Hepatocyte (in vitro differentiated cells): Measurements from ENCODE around the gene ABCB10. TPM values are rescaled to one million over a fixed set of nuclear protein-coding genes. Genes with fewer than 3 reads are reported as not detected.

ENCODE experiments used
- DNase-seq: peaks from one replicate; pipeline ENCODE4 v3.0.0-alpha.2; 2016; ENCODE audit warnings: low spot score
- H2AFZ ChIP-seq: fragments of 200-600 bp; sonication (generic); 2 replicates; pipeline ENCODE4 v1.6.0; 2016; ENCODE audit warnings: antibody characterized with exemption, mild to moderate bottlenecking
- H3K27ac ChIP-seq: fragments of 200-600 bp; sonication (generic); 2 replicates; pipeline ENCODE4 v1.5.1; 2016; ENCODE audit warnings: mild to moderate bottlenecking
- H3K27me3 ChIP-seq: fragments of 200-600 bp; sonication (generic); 2 replicates; pipeline ENCODE4 v1.6.1; 2016
- H3K36me3 ChIP-seq: fragments of 200-600 bp; sonication (generic); replicated peaks from 2 replicates; pipeline ENCODE4 v1.5.1; 2016; ENCODE audit warnings: low read depth; ENCODE audit not compliant: insufficient read depth
- H3K4me1 ChIP-seq: fragments of 200-600 bp; sonication (generic); 2 replicates; pipeline ENCODE4 v1.5.1; 2016; ENCODE audit warnings: mild to moderate bottlenecking, moderate library complexity; ENCODE audit not compliant: insufficient read depth
- H3K4me2 ChIP-seq: fragments of 200-600 bp; sonication (generic); 2 replicates; pipeline ENCODE4 v1.6.0; 2016
- H3K4me3 ChIP-seq: fragments of 200-600 bp; sonication (generic); 2 replicates; pipeline ENCODE4 v1.5.1; 2016; ENCODE audit warnings: mild to moderate bottlenecking
- H3K79me2 ChIP-seq: fragments of 200-600 bp; sonication (generic); 2 replicates; pipeline ENCODE4 v1.6.0; 2017; ENCODE audit warnings: mild to moderate bottlenecking
- H3K9me2 ChIP-seq: fragments of 200-600 bp; sonication (generic); replicated peaks from 2 replicates; pipeline ENCODE4 v1.6.0; 2017; ENCODE audit warnings: mild to moderate bottlenecking; ENCODE audit not compliant: insufficient read depth
- H3K9me3 ChIP-seq: fragments of 200-600 bp; sonication (generic); 2 replicates; pipeline ENCODE4 v1.5.1; 2016; ENCODE audit warnings: low read depth, mild to moderate bottlenecking
- H4K20me1 ChIP-seq: fragments of 200-600 bp; sonication (generic); 2 replicates; pipeline ENCODE4 v1.6.0; 2016; ENCODE audit warnings: mild to moderate bottlenecking; ENCODE audit not compliant: insufficient read depth, poor library complexity, severe bottlenecking
- CTCF ChIP-seq: fragments of 200-600 bp; sonication (generic); IDR thresholded peaks from 2 replicates; pipeline ENCODE4 v1.5.1; 2016; ENCODE audit warnings: antibody characterized with exemption, mild to moderate bottlenecking; ENCODE audit not compliant: poor library complexity
- EZH2 ChIP-seq: fragments of 200-600 bp; sonication (generic); IDR thresholded peaks from 2 replicates; pipeline ENCODE4 v1.6.1; 2016; ENCODE audit warnings: antibody characterized with exemption, mild to moderate bottlenecking, borderline replicate concordance
- EZH2phosphoT487 ChIP-seq: fragments of 200-600 bp; sonication (generic); IDR thresholded peaks from one replicate; pipeline ENCODE4 v1.6.1; 2018; ENCODE audit warnings: antibody characterized with exemption, mild to moderate bottlenecking, low read depth, moderate library complexity; ENCODE audit not compliant: unreplicated experiment, severe bottlenecking
- WGBS: methylation state at CpG from one replicate; pipeline ENCODE4 v1.1.6; 2016; ENCODE audit warnings: low lambda C conversion rate; ENCODE audit errors: missing lambda C conversion rate; 5-methylcytosine and 5-hydroxymethylcytosine counted together
- polyA plus RNA-seq: library from polyadenylated mRNA; unstranded; fragments of >200 nt; fragmentation: Nextera tagmentation; extraction: Ambion mirVana; gene quantifications from 2 replicates; pipeline ENCODE4 v1.2.1, GENCODE V29; 2016
- small RNA-seq: library from RNA; depleted of rRNA; stranded (forward); fragments of <200 nt; gene quantifications from one replicate; pipeline ENCODE3, GENCODE V24; 2014
- total RNA-seq: library from RNA; depleted of rRNA; stranded (reverse); fragments of >200 nt; gene quantifications from 2 replicates; pipeline ENCODE4 v1.2.3, GENCODE V29; 2014

ABCB10 gene
- total and polyA plus RNA-seq, 2 experiments from 2014 or later: 23.4 to 33.3 TPM

GRCh38 chr1:229470406-229471043 lies 88.0 kb downstream of the ABCB10 start:
- no peak for TF ChIP-seq CTCF
- TF ChIP-seq EZH2: no peak
- TF ChIP-seq EZH2phosphoT487: no peak
- whole genome bisulfite sequencing: 88% methylated on average over 8 of the region's 8 CpGs
- H3K36me3 ChIP-seq: no peaks in the 10 kb centered on the region

GRCh38 chr1:229466887-229467286 lies 91.6 kb downstream of the ABCB10 start:
- Histone ChIP-seq H3K79me2 (no peaks in the 10 kb centered on the region), H2AFZ (no peak overlapping the region), H3K9me3 (no peaks in the 10 kb centered on the region), H3K4me3 (no peak overlapping the region), H3K4me2 (no peak overlapping the region), H3K36me3 (no peaks in the 10 kb centered on the region), H4K20me1 (no peaks in the 10 kb centered on the region), H3K9me2 (no peaks in the 10 kb centered on the region), H3K4me1 (no peaks in the 10 kb centered on the region), H3K27me3 (no peaks in the 10 kb centered on the region), H3K27ac (no peak overlapping the region)
- WGBS: 97% methylated on average over 1 of the region's 1 CpG
- no peak for TF ChIP-seq EZH2
- no peak for TF ChIP-seq EZH2phosphoT487
- TF ChIP-seq CTCF: no peak
- DNase-seq: no peak

More at GRCh38 chr1:229470406-229471043, 88.0 kb downstream of the ABCB10 start:
- H3K4me2 ChIP-seq: no peak overlapping the region
- H3K4me1 ChIP-seq: no peaks in the 10 kb centered on the region
- H3K79me2 ChIP-seq: no peaks in the 10 kb centered on the region
- H3K9me2 ChIP-seq: no peaks in the 10 kb centered on the region
- no peak for DNase-seq
- H3K27me3 ChIP-seq: no peaks in the 10 kb centered on the region
- H2AFZ ChIP-seq: no peak overlapping the region
- no peak overlapping the region for H3K4me3 ChIP-seq
- no peak overlapping the region for H3K27ac ChIP-seq
- H3K9me3 ChIP-seq: no peaks in the 10 kb centered on the region
- H4K20me1 ChIP-seq: no peaks in the 10 kb centered on the region

Small RNA genes lying within 50 kb of the gene (small RNA-seq; reads per million reads assigned to genes)
- gene HMGN2P19 (not detected), gene RNA5SP78 (not detected), gene RNU4-21P (not detected)

Other genes with a start within 250 kb of the ABCB10 start
- gene CCSAP, start 215.7 kb downstream of the ABCB10 start, total RNA-seq: 9.6 and 12.0 TPM in 2 replicates
- 2.7 and 3.8 TPM in 2 replicates for gene CCSAP, start 215.7 kb downstream of the ABCB10 start, polyA plus RNA-seq
- gene ACTA1, start 124.6 kb downstream of the ABCB10 start, total RNA-seq: 0.12 and 0.33 TPM in 2 replicates
- gene ACTA1, start 124.6 kb downstream of the ABCB10 start, polyA plus RNA-seq: 0.28 and 1.0 TPM in 2 replicates
- gene NUP133, start 50.4 kb downstream of the ABCB10 start, total RNA-seq: 33.2 and 35.4 TPM in 2 replicates
- gene NUP133, start 50.4 kb downstream of the ABCB10 start, polyA plus RNA-seq: 14.9 and 18.8 TPM in 2 replicates
- gene TAF5L, start 67.4 kb upstream of the ABCB10 start, total RNA-seq: 13.0 and 14.4 TPM in 2 replicates
- gene TAF5L, start 67.4 kb upstream of the ABCB10 start, polyA plus RNA-seq: 5.4 and 6.8 TPM in 2 replicates
- gene URB2, start 67.5 kb upstream of the ABCB10 start, total RNA-seq: 7.2 and 12.4 TPM in 2 replicates
- 3.0 and 4.6 TPM in 2 replicates for gene URB2, start 67.5 kb upstream of the ABCB10 start, polyA plus RNA-seq